Fibroblast of the aortic adventitia (primary cell): ENCODE results near the gene ZNF530. TPM values are rescaled to one million over a fixed set of nuclear protein-coding genes. Genes with fewer than 3 reads are reported as not detected.
A peak's percentile ranks its signal among the peaks of the same experiment; 100 is the strongest.

Source experiments
- DNase-seq: peaks from one replicate; pipeline ENCODE4 v3.0.0-alpha.2; 2010; ENCODE audit warnings: low read depth
- H3K4me3 ChIP-seq: 2 replicates; pipeline ENCODE4 v1.5.1; 2011; ENCODE audit warnings: low read depth, mild to moderate bottlenecking, control low read depth, low read length, moderate library complexity
- CTCF ChIP-seq: IDR thresholded peaks from 2 replicates; pipeline ENCODE4 v1.5.1; 2011; ENCODE audit warnings: mild to moderate bottlenecking, low read length, control low read depth, inconsistent platforms; ENCODE audit not compliant: insufficient read depth
- total RNA-seq: library from RNA; depleted of rRNA; stranded (reverse); fragments of >200 nt; gene quantifications from 2 replicates; pipeline ENCODE4 v1.2.3, GENCODE V29; 2012; ENCODE audit warnings: low replicate concordance

Gene ZNF530
- total RNA-seq, 1 donor, result 5.6 TPM

GRCh38 chr19:57633832-57634131 lies 34.1 kb downstream of the ZNF530 start:
- TF ChIP-seq CTCF, result no peak
- peak overlapping the region; percentile 87 for H3K4me3 ChIP-seq

GRCh38 chr19:57637379-57637778 lies 37.7 kb downstream of the ZNF530 start:
- no peak overlapping the region for H3K4me3 ChIP-seq
- no peak for DNase-seq
- TF ChIP-seq CTCF, result no peak

More at GRCh38 chr19:57633832-57634131, 34.1 kb downstream of the ZNF530 start:
- DNase-seq, result no peak

GRCh38 chr19:57641715-57642234 lies 42.1 kb downstream of the ZNF530 start:
- DNase-seq, result no peak
- H3K4me3 ChIP-seq, result no peak overlapping the region
- TF ChIP-seq CTCF, result no peak

GRCh38 chr19:57642396-57643046 lies 42.8 kb downstream of the ZNF530 start:
- no peak for TF ChIP-seq CTCF
- no peak overlapping the region for H3K4me3 ChIP-seq
- DNase-seq, result no peak

GRCh38 chr19:57643734-57644133 lies 44.0 kb downstream of the ZNF530 start:
- TF ChIP-seq CTCF, result no peak
- DNase-seq, result no peak
- H3K4me3 ChIP-seq, result no peak overlapping the region

- no peak for DNase-seq
- no peak overlapping the region for H3K4me3 ChIP-seq
- TF ChIP-seq CTCF, result no peak
Observed at GRCh38 chr19:57648331-57649003, 48.8 kb downstream of the ZNF530 start.
